HTERT RPE-1 (cell line): ENCODE data around the gene CRY2.

Source experiments
- in situ Hi-C: fragments of 300-500 bp; cut with MboI; formaldehyde crosslinking; loops from 4 replicates; pipeline ENCODE4 v1.14.3; 2020; ENCODE audit warnings: low sequenced_read_pairs

Gene CRY2

DNA sequence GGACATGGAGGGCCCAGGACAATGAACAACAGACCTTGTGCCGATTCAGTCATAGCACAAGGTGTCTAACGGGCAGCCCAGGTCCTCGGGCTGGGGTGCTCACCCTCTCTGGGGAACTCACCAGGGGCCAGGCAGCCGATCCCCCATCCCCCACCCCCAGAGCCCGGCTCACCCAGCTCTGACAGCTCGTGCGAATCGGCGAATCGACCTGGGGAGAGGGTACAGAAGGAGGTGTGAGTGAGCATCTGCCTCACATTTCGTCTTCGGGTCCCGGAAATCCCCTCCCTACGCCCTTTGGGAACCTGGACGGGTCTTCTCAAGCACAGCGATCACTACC is 70.0 kb downstream of the CRY2 start:
- in situ Hi-C loops, result no loop called here

GRCh38 chr11:45917623-45918330 is 70.5 kb downstream of the CRY2 start, which contains the start of gene PEX16:
TSS of gene PEX16 (minus strand) at chr11:45917877. CDS start at chr11:45917811, 66 bp downstream.
- in situ Hi-C loops, result no loop called here

DNA sequence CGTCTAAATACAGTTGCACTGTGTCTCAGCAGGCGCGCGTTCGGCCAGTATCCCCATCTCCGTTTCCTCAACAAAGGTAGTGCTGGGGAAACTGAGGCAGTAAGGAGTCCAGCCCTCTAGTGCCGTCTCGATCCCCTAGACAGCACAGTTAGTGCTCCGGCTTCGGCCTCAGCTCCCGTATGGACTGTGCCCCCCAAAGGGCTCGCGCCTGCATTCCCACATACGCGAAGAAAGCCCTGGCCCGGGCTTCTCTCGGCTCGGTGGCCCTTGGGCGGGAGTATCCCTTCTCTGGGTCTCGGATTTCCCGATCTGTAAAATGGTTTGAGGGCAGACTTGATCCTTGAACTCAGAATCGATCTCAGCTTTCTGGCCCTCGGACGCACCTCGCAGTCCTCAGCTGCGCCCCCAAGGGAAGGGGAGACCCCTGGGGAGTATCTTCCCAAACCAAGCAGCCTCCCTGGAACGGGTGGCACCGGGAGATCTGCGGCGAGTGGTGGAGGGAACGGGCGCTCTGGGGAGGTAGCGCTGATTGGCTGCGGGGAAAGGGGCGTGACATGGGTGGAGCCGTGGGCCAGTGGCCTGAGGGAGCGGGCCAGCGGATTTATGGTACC is 71.2 kb downstream of the CRY2 start:
- in situ Hi-C loops, result no loop called here

GRCh38 chr11:45918962-45919675 is 71.8 kb downstream of the CRY2 start:
- in situ Hi-C loops, result no loop called here

DNA sequence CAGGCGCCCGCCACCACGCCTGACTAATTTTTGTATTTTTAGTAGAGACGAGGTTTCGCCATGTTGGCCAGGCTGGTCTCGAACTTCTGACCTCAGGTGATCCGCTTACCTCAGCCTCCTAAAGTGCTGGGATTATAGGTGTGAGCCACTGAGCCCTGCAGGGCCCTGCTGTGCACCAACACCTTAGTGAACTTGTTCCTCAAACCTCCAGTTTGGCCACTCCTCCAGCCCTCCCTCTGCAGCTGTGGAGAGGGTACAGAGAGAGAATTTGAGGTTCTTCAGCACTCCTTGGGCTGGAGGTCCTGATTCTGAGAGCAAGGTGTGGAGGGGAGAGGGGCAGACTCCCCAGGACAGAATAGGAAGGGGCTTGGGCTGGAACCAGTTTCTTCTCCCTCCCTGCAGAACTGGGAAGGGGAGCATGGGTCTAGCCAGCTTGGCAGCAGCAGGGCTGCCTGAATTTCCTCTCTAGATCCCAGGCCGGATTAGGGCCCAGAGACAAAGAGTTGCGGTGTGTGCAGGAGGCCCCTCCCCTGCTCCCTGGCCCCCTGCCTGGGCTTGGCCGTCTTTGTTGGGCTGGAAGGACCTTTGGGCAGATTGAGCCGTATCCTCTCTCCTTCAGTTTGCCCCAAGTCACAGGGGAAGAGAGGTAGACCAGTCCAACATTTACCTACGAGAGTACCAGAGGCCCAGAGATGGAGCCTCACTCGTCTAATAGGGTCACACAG is 72.7 kb downstream of the CRY2 start:
- in situ Hi-C loops, result no loop called here

DNA sequence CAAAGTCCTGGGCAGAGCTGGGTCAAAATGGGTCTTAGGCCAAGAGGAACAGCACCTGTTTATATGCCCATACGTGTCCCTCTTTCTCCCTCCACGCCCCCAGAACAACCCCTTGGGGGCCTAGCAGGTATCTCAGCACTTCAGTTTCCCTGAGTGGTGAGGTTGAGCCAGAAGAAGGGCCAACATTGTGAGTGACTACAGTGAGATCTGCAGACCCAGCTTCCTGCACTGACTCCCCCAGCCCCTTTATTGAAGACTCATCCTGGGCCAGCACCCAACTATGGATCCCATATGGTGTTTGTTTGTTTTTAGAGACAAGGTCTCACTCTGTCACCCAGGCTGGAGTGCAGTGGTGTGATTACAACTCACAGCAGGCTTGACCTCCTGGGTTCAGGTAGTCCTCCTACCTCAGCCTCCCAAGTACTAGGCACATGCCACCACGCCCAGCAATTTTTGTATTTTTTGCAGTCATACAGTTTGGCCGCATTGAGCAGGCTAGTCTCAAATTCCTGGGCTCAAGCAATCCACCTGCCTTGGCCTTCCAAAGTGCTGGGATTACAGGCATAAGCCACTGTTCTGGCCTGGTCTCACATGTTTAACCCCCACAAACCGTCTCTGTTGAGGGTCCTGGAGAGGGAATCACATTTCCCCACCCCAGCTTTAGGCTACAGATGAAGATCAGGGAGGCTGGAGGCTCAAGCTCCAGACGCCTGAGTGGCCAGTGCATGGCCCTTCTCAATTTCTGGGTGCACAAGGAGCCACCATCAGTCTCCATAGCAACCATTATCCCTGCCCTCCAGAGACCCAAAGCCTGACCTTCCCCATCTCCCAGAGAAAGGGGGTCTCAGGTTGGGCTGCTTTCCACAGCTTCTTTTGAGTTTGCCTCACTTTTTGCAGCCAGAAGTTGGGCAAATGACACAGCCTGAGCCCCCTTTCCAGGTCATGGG is 73.5 kb downstream of the CRY2 start:
- in situ Hi-C loops, result no loop called here

DNA sequence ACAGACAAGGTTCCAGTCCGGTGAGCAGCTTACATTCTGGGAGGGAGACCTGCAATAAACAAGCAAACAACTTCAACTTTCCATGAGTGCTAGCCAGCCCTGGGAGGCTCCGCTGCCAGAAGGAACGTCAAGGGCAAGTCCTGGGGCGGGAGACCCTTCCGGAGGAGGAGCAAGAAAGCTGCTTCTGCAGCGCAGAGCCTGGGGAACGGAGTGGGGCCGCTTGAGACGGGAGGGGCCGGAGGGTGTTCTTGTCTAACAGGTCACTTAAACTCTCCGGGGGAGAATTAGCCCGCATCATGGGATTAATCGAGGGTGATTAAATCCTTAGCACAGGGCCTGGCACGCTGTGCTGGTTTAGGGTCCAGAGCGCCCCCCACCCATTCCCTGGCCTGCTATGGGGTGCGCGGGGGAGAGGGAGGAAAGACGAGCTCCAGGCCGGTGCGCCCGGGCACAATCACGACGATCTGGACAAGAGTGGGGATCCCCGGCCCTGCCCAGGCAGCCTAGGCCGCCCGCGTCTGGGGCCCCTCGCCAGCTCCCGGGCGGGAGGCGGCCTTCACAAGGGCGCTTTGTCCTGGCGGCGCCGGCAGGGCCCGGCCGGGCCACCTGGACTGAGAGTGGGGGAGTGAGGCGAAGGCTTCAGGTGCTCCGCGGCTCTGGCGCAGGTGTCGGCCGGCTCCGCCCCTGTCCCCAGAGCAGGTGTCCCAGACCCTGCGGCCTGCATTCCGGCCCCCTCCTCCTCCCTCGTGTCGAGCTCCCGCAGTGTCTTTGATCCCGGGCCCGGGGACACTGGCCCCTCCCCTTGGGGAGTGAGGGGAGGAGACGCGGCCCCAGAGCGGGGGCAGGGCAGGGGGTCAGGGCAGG is 74.5 kb downstream of the CRY2 start:
- in situ Hi-C loops, result no loop called here

DNA sequence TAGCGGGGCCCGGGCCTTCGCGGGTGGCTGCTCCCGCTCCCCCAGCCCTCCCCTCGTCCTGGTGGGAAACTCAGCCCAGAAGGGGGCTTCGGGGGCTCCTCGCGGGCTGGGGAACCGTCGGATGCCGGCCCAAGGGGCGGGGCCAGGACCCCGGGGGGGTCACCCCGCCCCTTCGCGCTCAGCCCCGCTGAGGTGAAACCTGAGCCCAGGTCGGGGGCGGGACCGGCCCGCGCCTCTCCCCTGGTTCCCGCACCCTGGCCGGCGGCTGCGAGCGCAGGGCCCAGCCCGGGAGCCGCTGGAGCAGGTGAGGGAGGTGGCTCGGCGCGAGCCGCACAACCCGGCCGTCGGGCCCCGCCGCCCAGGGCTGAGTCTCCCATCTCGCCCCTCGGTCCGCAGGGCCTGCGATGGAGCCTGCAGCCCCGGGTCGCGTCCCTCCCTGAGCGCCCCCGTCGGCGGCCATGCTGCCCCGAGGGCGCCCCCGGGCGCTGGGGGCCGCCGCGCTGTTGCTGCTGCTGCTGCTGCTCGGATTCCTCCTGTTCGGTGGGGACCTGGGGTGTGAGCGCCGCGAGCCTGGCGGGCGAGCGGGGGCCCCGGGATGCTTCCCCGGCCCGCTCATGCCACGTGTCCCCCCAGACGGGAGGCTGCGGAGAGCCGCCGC is 75.3 kb downstream of the CRY2 start, which contains the start of gene LARGE2:
Gene LARGE2 (plus strand): TSS at position 232 of the 658 bp plus-strand sequence. CDS start 227 bp downstream, at position 459.
- in situ Hi-C loops, result no loop called here

- in situ Hi-C loops, result no loop called here
Measured at GRCh38 chr11:45924036-45924915, 77.0 kb downstream of the CRY2 start.

DNA sequence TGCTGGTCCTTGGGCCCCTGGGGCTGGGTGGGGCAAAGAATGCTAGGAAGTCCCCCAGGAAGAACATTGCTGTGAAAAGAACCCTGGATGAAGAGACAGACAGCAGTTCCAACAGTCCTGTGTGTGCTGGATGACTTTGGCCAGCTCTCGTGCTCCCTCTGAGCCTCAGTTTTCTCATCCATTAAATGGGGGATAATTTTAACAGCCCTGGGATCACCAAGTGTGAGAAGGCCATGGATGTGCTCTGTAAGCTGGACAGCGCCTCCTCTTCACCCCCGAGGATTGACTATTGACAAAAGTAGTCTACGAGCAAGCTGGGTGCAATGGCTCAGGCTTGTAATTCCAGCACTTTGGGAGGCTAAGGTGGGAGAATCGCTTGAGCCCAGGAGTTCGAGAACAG is 77.7 kb downstream of the CRY2 start:
- in situ Hi-C loops, result no loop called here

GRCh38 chr11:45925550-45925949 is 78.3 kb downstream of the CRY2 start:
- in situ Hi-C loops, result no loop called here

- in situ Hi-C loops, result no loop called here
Measured at GRCh38 chr11:45926001-45926401, 78.7 kb downstream of the CRY2 start.

- in situ Hi-C loops, result no loop called here
Measured at GRCh38 chr11:45926536-45927331, 79.5 kb downstream of the CRY2 start.

- in situ Hi-C loops, result no loop called here
Measured at GRCh38 chr11:45927332-45927683, 80.0 kb downstream of the CRY2 start.

DNA sequence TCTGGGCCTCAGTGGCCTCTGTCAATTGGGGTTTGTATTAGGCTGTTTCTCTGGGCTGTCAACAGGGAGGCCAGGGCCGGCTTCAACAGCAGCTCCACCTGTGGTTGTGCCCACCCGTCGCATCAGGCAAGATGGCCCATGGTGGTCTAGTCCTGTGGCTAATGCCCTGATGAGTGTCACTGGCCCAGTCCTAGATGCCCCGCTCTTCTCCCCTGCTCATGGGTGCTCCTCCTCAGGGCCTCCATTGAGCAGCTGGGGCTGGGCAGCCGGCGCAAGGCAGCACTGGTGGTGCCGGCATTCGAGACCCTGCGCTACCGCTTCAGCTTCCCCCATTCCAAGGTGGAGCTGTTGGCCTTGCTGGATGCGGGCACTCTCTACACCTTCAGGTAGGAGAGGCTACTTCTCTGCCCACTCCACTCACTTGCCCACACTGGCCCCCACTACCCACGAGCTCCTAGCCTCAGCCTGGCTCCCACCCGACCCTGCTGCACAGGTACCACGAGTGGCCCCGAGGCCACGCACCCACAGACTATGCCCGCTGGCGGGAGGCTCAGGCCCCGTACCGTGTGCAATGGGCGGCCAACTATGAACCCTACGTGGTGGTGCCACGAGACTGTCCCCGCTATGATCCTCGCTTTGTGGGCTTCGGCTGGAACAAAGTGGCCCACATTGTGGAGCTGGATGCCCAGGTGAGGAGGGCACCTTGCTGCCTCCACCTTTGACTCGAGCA is 80.6 kb downstream of the CRY2 start:
- in situ Hi-C loops, result no loop called here

DNA sequence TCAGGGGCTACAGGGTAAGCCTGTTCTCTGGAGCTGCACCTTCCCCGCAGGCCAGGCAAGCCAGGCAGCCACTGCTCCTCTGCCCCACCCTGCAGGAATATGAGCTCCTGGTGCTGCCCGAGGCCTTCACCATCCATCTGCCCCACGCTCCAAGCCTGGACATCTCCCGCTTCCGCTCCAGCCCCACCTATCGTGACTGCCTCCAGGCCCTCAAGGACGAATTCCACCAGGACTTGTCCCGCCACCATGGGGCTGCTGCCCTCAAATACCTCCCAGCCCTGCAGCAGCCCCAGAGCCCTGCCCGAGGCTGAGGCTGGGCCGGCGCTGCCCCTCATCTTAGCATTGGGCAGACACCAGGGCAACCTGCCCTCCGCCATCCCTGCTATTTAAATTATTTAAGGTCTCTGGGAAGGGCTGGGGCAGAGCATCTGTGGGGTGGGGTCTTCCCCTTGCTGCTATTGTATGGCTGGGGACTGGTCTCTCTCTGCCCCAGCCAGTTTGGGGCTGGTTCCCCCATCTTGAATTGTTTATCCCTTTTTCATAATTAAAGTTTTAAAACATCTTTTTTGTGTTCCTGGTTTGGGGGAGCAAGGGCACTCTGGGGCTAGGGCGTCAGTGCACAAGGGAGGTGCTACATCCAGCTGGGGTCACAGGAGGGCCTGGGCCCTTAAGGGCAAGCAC is 81.4 kb downstream of the CRY2 start:
- in situ Hi-C loops, result no loop called here
